OCI-LY1 (cell line): Measurements from ENCODE around the gene RAB40C.
A peak's percentile ranks its signal among the peaks of the same experiment; 100 is the strongest.

ENCODE experiments used
- H2AFZ ChIP-seq: fragments of 200-600 bp; sonication (generic), shearing (Covaris generic); 2 replicates; pipeline ENCODE4 v1.6.0; 2014; ENCODE audit warnings: antibody characterized with exemption, mild to moderate bottlenecking, low read length
- H3F3A ChIP-seq: fragments of 200-600 bp; sonication (generic), shearing (Covaris generic); 2 replicates; pipeline ENCODE4 v1.6.0; 2014; ENCODE audit warnings: mild to moderate bottlenecking, antibody characterized with exemption, low read length, moderate library complexity; ENCODE audit not compliant: insufficient read depth
- H3K27ac ChIP-seq: fragments of 200-600 bp; sonication (generic); 2 replicates; pipeline ENCODE4 v1.5.1; 2014; ENCODE audit warnings: low read length, mixed run types, mild to moderate bottlenecking, low read depth; ENCODE audit not compliant: poor library complexity, severe bottlenecking
- H3K27me3 ChIP-seq: fragments of 200-600 bp; sonication (generic); 2 replicates; pipeline ENCODE4 v1.6.0; 2014; ENCODE audit warnings: antibody characterized with exemption, mild to moderate bottlenecking, low read length, moderate library complexity; ENCODE audit not compliant: insufficient read depth
- H3K36me3 ChIP-seq: fragments of 200-600 bp; sonication (generic); 2 replicates; pipeline ENCODE4 v1.6.1; 2014; ENCODE audit warnings: mild to moderate bottlenecking, antibody characterized with exemption, low read length, moderate library complexity, mixed read lengths; ENCODE audit not compliant: insufficient read depth
- H3K4me1 ChIP-seq: fragments of 200-600 bp; sonication (generic); 2 replicates; pipeline ENCODE4 v1.5.1; 2014; ENCODE audit warnings: mild to moderate bottlenecking, low read length, moderate library complexity; ENCODE audit not compliant: insufficient read depth, severe bottlenecking
- H3K4me2 ChIP-seq: fragments of 200-600 bp; sonication (generic), shearing (Covaris generic); 2 replicates; pipeline ENCODE4 v1.6.1; 2014; ENCODE audit warnings: low read length
- H3K4me3 ChIP-seq: fragments of 200-600 bp; sonication (generic); 2 replicates; pipeline ENCODE4 v1.5.1; 2014; ENCODE audit warnings: low read length, low read depth, mild to moderate bottlenecking, mixed read lengths; ENCODE audit not compliant: poor library complexity, severe bottlenecking
- H3K79me2 ChIP-seq: fragments of 200-600 bp; shearing (Covaris generic); 2 replicates; pipeline ENCODE4 v1.6.1; 2016; ENCODE audit warnings: mixed run types, low read length, mixed read lengths; ENCODE audit not compliant: insufficient read depth
- H3K9ac ChIP-seq: fragments of 200-600 bp; sonication (generic), shearing (Covaris generic); 2 replicates; pipeline ENCODE4 v1.6.1; 2014; ENCODE audit warnings: mild to moderate bottlenecking, low read length, mixed read lengths
- H3K9me2 ChIP-seq: fragments of 200-600 bp; sonication (generic), shearing (Covaris generic); 2 replicates; pipeline ENCODE4 v1.6.1; 2014; ENCODE audit warnings: low read depth, mild to moderate bottlenecking, low read length, mixed read lengths
- H3K9me3 ChIP-seq: fragments of 200-600 bp; shearing (Covaris generic); 2 replicates; pipeline ENCODE4 v1.6.1; 2014; ENCODE audit warnings: low read length, mixed read lengths
- H4K20me1 ChIP-seq: fragments of 200-600 bp; sonication (generic), shearing (Covaris generic); 2 replicates; pipeline ENCODE4 v1.6.0; 2016; ENCODE audit warnings: mild to moderate bottlenecking, low read length; ENCODE audit not compliant: insufficient read depth
- EZH2 ChIP-seq: fragments of 200-600 bp; sonication (generic), shearing (Covaris generic); IDR thresholded peaks from 2 replicates; pipeline ENCODE4 v1.8.0; 2017; ENCODE audit warnings: borderline replicate concordance, mixed run types, mild to moderate bottlenecking, antibody characterized with exemption, low read length, moderate library complexity, mixed read lengths
- TF ChIP-seq, protein P1 (sequence below): fragments of 200-600 bp; sonication (generic), shearing (Covaris generic); IDR thresholded peaks from 2 replicates; pipeline ENCODE4 v1.5.1; 2017; ENCODE audit warnings: mild to moderate bottlenecking, antibody characterized with exemption, low read length, moderate library complexity, mixed read lengths

Gene RAB40C

DNA sequence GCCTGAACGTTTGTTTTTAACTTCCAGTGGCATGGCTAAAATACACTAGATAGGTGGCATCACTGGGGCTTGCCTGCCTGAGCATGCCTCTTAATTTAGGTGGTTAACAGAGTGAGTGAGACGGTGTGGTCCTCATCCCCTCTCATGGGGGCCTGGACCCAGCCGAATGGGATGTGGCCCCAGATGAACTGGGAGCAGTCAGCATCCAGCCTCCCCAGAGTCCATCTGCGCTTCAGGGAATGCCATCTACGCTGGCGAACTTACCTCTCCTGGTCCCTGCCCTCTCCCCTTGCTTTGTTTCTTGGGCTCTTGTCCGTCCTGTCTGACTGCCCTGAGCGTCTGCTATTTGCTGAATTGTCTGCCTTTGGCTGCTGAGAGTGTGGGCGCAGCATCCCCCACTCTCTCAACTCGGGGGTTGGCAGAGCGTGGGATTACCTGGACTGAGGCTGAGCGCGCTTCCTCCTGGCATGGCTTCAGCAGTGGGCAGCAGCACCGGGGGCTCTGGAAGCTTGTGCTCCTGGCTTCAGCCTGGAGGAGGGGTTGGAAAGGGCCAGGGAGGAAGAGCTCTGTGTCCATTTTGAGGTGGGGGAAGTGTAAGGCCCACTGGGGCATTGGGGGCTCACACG is 2.1 kb downstream of the RAB40C start:
- Histone ChIP-seq H3K4me3 (no peak overlapping the region), H3K27me3 (no peaks in the 10 kb centered on the region), H3K79me2 (no peaks in the 10 kb centered on the region), H3K4me1 (peaks cover 37% of the 10 kb centered on the region), H2AFZ (no peak overlapping the region), H3F3A (no peaks in the 10 kb centered on the region), H3K27ac (no peak overlapping the region), H3K9me3 (no peaks in the 10 kb centered on the region), H3K4me2 (no peak overlapping the region), H4K20me1 (no peaks in the 10 kb centered on the region), H3K9ac (no peak overlapping the region; the same call in 1 of the 2 replicates), H3K9me2 (no peaks in the 10 kb centered on the region), H3K36me3 (no peaks in the 10 kb centered on the region)
- TF ChIP-seq, protein P1, sequence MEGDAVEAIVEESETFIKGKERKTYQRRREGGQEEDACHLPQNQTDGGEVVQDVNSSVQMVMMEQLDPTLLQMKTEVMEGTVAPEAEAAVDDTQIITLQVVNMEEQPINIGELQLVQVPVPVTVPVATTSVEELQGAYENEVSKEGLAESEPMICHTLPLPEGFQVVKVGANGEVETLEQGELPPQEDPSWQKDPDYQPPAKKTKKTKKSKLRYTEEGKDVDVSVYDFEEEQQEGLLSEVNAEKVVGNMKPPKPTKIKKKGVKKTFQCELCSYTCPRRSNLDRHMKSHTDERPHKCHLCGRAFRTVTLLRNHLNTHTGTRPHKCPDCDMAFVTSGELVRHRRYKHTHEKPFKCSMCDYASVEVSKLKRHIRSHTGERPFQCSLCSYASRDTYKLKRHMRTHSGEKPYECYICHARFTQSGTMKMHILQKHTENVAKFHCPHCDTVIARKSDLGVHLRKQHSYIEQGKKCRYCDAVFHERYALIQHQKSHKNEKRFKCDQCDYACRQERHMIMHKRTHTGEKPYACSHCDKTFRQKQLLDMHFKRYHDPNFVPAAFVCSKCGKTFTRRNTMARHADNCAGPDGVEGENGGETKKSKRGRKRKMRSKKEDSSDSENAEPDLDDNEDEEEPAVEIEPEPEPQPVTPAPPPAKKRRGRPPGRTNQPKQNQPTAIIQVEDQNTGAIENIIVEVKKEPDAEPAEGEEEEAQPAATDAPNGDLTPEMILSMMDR, result no peak
- no peak for TF ChIP-seq EZH2

DNA sequence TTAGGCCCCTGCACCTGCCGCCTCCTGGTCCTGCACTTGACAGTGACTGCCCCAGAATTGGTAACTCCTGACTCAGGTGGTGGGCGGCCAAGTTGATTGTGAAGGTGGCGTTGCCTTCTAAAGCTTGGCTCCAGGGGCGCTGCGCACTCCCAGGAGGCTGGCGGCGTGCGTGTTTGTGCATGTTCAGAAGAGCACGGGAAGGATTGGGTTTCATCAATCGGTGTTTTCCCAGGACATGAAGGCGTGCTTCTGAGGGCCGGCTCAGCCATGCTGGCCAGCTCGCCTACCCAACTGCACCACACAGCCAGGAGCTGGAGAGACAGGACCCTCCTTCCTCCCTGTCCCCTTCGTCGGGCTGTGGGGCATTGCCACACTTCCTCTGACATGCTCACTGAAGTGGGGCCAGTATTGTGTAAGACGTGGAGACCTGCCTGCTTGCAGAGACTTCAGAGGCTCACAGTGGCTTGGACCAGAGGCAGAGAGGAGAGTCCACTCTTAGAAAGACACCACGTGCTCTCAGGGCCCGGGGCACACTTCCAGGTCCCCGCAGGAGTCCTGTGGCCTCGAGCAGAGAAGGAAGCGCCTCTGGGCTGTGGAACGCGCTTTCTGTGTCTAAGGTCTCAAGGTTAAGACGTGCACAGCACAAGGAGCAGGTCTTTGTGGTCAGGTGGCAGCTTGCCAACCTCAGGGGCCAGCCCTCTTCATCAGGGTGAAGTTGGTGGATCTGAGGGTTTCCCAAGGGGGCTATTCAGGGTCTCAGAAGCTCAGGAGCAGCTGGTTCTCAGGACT is 2.8 kb downstream of the RAB40C start:
- H4K20me1 ChIP-seq, result no peaks in the 10 kb centered on the region
- H3K27me3 ChIP-seq, result no peaks in the 10 kb centered on the region
- H3F3A ChIP-seq, result no peaks in the 10 kb centered on the region
- H3K36me3 ChIP-seq, result no peaks in the 10 kb centered on the region
- H3K4me2 ChIP-seq, result no peak overlapping the region; the same call in 1 of the 2 replicates
- no peak overlapping the region for H2AFZ ChIP-seq
- no peaks in the 10 kb centered on the region for H3K9me2 ChIP-seq
- no peaks in the 10 kb centered on the region for H3K9me3 ChIP-seq
- no peak overlapping the region; the same call in 1 of the 2 replicates for H3K9ac ChIP-seq
- no peaks in the 10 kb centered on the region for H3K79me2 ChIP-seq
- TF ChIP-seq EZH2, result no peak
- TF ChIP-seq, protein P1, result no peak
- no peak overlapping the region for H3K4me3 ChIP-seq
- peaks cover 32% of the 10 kb centered on the region for H3K4me1 ChIP-seq
- H3K27ac ChIP-seq, result peak overlapping the region; percentile 3

DNA sequence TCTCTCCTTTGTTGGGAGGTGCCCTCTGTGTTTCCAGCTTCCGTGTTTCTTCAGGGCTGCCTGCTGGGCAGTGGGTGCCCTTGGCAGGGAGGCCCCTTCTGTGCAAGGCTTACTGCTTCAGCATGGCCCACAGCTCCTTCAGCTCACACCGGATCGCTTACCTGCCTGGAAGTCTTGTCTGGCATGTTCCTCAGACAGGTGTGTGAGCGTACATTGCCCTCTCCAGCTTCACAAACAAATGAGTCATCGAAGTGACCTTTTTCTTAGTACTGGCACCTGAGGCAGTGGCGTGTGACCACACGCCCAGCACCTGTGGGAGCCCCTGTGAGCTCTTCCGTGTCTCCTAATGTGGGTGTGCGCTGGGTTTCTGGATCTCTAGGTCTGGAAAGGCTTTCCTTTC is 3.5 kb downstream of the RAB40C start:
- peaks cover 27% of the 10 kb centered on the region for H3K4me1 ChIP-seq
- no peaks in the 10 kb centered on the region for H3K9me2 ChIP-seq
- H2AFZ ChIP-seq, result no peak overlapping the region
- H3K27ac ChIP-seq, result peak overlapping the region; percentile 3
- no peaks in the 10 kb centered on the region for H3K9me3 ChIP-seq
- TF ChIP-seq EZH2, result no peak
- TF ChIP-seq, protein P1, result no peak
- H4K20me1 ChIP-seq, result no peaks in the 10 kb centered on the region
- no peaks in the 10 kb centered on the region for H3K36me3 ChIP-seq
- no peak overlapping the region; the same call in 1 of the 2 replicates for H3K4me2 ChIP-seq
- H3K27me3 ChIP-seq, result no peaks in the 10 kb centered on the region
- no peak overlapping the region for H3K4me3 ChIP-seq
- H3F3A ChIP-seq, result no peaks in the 10 kb centered on the region
- no peaks in the 10 kb centered on the region for H3K79me2 ChIP-seq
- no peak overlapping the region; the same call in 1 of the 2 replicates for H3K9ac ChIP-seq
